HepG2 (cell line): ENCODE measurements around the gene GATD1. TPM values are rescaled to one million over a fixed set of nuclear protein-coding genes. Genes with fewer than 3 reads are reported as not detected.

ENCODE experiments used
- ARNTL ChIP-seq: sonication (generic); formaldehyde crosslinking; IDR thresholded peaks from 2 replicates; pipeline ENCODE4 v1.4.0; 2020; ENCODE audit warnings: mild to moderate bottlenecking, missing genetic modification reagents
- ELF1 ChIP-seq: sonication (generic); formaldehyde crosslinking; IDR thresholded peaks from 2 replicates; pipeline ENCODE4 v1.4.0; 2020; ENCODE audit warnings: missing genetic modification reagents
- GTF2F1 ChIP-seq: fragments of 150-350 bp; IDR thresholded peaks from 2 replicates; pipeline ENCODE4 v1.6.1; 2014; ENCODE audit warnings: low read length
- HNRNPL ChIP-seq: fragments of 200-400 bp; formaldehyde crosslinking; IDR thresholded peaks from 2 replicates; pipeline ENCODE4 v1.6.1; 2017; ENCODE audit warnings: mild to moderate bottlenecking, low read depth, low read length
- JDP2 ChIP-seq: sonication (generic); formaldehyde crosslinking; IDR thresholded peaks from 2 replicates; pipeline ENCODE4 v1.8.1; 2022; ENCODE audit warnings: missing genetic modification reagents, borderline replicate concordance
- KLF15 ChIP-seq: sonication (generic); formaldehyde crosslinking; IDR thresholded peaks from 2 replicates; pipeline ENCODE4 v1.8.1; 2023; ENCODE audit warnings: borderline replicate concordance, mild to moderate bottlenecking, inconsistent platforms, missing genetic modification reagents, mixed read lengths
- NFRKB ChIP-seq: fragments of 450-650 bp; IDR thresholded peaks from 2 replicates; pipeline ENCODE4 v1.6.1; 2017
- RBFOX2 ChIP-seq: fragments of 200-400 bp; formaldehyde crosslinking; IDR thresholded peaks from 2 replicates; pipeline ENCODE4 v1.6.1; 2017; ENCODE audit warnings: low read depth, mild to moderate bottlenecking, low read length
- ZC3H13 ChIP-seq: sonication (generic); formaldehyde crosslinking; IDR thresholded peaks from 2 replicates; pipeline ENCODE4 v1.8.1; 2023; ENCODE audit warnings: mild to moderate bottlenecking, missing genetic modification reagents, moderate library complexity
- ZNF570 ChIP-seq: sonication (generic); formaldehyde crosslinking; IDR thresholded peaks from 2 replicates; pipeline ENCODE4 v1.4.0; 2020; ENCODE audit warnings: mild to moderate bottlenecking, missing genetic modification reagents, borderline replicate concordance
- ZNF598 ChIP-seq: sonication (generic); formaldehyde crosslinking; IDR thresholded peaks from 2 replicates; pipeline ENCODE4 v1.5.1; 2020; ENCODE audit warnings: mild to moderate bottlenecking, missing genetic modification reagents, borderline replicate concordance
- ZNF777 ChIP-seq: sonication (generic); formaldehyde crosslinking; IDR thresholded peaks from 2 replicates; pipeline ENCODE4 v1.4.0; 2020; ENCODE audit warnings: missing genetic modification reagents
- polyA plus RNA-seq, 8 experiments: library from polyadenylated mRNA; depleted of rRNA in 3 of 8; stranded (reverse) in 7 of 8; unstranded in 1 of 8; fragments of >200 nt; fragmentation: Illumina TruSeq in 4 of 8; extraction: Trizol in 4 of 8; gene quantifications; 2 replicates each; pipeline versions ENCODE4 v1.2.1 to v1.2.3, GENCODE V29; 2011 to 2016; ENCODE audit warnings: low read depth in 4 of 8, missing spikeins in 1 of 8, mixed read lengths in 1 of 8; ENCODE audit not compliant: insufficient read depth in 1 of 8
- total RNA-seq, 5 experiments: library from RNA; depleted of rRNA; stranded (reverse); fragments of >200 nt; fragmentation: Illumina TruSeq; extraction: Trizol; gene quantifications; 2 replicates each; pipeline ENCODE4 v1.2.3, GENCODE V29; 2016; ENCODE audit warnings: low read depth in 1 of 5
- TF ChIP-seq, protein P1 (sequence below): sonication (generic); formaldehyde crosslinking; IDR thresholded peaks from 2 replicates; pipeline ENCODE4 v1.4.0; 2020; ENCODE audit warnings: mild to moderate bottlenecking, missing genetic modification reagents
- TF ChIP-seq, protein P2 (sequence below), 2 experiments: sonication (generic) in 1 of 2; formaldehyde crosslinking in 1 of 2; IDR thresholded peaks; 2 replicates each; pipeline versions ENCODE4 v1.4.0 to v1.6.1; 2018 to 2020; ENCODE audit warnings: missing genetic modification reagents in 2 of 2, borderline replicate concordance in 1 of 2, low read depth in 1 of 2, mild to moderate bottlenecking in 1 of 2, missing biosample characterization in 1 of 2
- TF ChIP-seq, protein P3 (sequence below): sonication (generic); formaldehyde crosslinking; IDR thresholded peaks from 2 replicates; pipeline ENCODE4 v1.4.0; 2020; ENCODE audit warnings: missing genetic modification reagents, borderline replicate concordance
- TF ChIP-seq, protein P4 (sequence below): sonication (generic); formaldehyde crosslinking; conservative IDR thresholded peaks from 2 replicates; pipeline ENCODE4 v1.4.0; 2020; ENCODE audit warnings: missing genetic modification reagents

Gene GATD1
- total and polyA plus RNA-seq, 2 of the 13 experiments (the other 11 are each of a cell fraction or from before 2014, with no cell fraction given) = 31.3 to 60.5 TPM

DNA sequence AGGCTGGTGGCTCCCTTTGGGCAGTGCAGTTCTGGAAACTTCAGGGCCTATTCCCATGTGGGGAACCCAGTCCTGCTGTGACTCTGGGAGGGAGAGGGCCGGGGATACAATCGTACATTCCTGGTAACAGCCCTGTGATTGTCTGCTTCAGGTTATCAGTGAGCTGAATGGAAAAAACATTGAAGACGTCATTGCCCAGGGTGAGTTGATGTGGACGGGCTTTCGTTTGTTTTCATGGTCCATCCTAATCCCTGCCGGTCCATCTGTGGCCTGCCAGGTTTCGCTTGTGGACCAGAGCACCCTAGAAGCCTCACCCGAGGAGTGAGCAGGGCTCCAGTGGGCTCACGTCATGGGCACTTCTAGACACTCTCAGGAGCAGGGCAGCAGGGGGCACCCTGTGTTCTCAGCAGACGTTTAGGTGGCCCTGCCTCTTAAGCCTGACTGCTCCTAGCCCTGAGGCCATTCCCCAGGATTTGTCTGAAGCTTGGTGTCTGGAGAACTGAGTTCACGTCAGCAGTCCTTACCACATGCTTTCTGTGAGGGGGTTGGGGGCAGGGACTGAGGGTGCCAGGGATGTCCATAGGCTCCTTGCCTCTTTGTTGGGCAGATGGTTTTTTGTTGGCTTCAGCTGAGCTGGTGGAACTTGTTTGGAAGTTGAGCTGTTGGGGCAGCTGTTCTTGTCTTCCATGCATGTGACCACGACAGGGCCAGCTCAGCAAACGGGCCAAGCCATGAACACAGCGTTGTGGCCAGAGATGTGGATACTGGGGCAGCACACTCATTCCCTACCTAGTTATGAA, 34.4 kb upstream of the GATD1 start (continued):
- TF ChIP-seq GTF2F1 = no peak
- no peak for TF ChIP-seq ZNF598 (CRISPR knock-in tag)
- TF ChIP-seq JDP2 (CRISPR knock-in tag) = no peak
- TF ChIP-seq NFRKB = no peak
- no peak for TF ChIP-seq ZC3H13
- TF ChIP-seq, protein P1, sequence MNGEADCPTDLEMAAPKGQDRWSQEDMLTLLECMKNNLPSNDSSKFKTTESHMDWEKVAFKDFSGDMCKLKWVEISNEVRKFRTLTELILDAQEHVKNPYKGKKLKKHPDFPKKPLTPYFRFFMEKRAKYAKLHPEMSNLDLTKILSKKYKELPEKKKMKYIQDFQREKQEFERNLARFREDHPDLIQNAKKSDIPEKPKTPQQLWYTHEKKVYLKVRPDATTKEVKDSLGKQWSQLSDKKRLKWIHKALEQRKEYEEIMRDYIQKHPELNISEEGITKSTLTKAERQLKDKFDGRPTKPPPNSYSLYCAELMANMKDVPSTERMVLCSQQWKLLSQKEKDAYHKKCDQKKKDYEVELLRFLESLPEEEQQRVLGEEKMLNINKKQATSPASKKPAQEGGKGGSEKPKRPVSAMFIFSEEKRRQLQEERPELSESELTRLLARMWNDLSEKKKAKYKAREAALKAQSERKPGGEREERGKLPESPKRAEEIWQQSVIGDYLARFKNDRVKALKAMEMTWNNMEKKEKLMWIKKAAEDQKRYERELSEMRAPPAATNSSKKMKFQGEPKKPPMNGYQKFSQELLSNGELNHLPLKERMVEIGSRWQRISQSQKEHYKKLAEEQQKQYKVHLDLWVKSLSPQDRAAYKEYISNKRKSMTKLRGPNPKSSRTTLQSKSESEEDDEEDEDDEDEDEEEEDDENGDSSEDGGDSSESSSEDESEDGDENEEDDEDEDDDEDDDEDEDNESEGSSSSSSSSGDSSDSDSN (CRISPR knock-in tag) = 0 out of 2 replicates have a peak, but pooled peaks have one; percentile 24
- no peak for TF ChIP-seq ELF1 (CRISPR knock-in tag)
- TF ChIP-seq, protein P2, sequence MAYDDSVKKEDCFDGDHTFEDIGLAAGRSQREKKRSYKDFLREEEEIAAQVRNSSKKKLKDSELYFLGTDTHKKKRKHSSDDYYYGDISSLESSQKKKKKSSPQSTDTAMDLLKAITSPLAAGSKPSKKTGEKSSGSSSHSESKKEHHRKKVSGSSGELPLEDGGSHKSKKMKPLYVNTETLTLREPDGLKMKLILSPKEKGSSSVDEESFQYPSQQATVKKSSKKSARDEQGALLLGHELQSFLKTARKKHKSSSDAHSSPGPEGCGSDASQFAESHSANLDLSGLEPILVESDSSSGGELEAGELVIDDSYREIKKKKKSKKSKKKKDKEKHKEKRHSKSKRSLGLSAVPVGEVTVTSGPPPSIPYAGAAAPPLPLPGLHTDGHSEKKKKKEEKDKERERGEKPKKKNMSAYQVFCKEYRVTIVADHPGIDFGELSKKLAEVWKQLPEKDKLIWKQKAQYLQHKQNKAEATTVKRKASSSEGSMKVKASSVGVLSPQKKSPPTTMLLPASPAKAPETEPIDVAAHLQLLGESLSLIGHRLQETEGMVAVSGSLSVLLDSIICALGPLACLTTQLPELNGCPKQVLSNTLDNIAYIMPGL (CRISPR knock-in tag; IDR thresholded peaks at IDR 0.05; ENCODE audit: borderline replicate concordance in 1 of 2, low read depth in 1 of 2) = no peak
- TF ChIP-seq HNRNPL = 0 out of 2 replicates have a peak, but pooled peaks have one; percentile 51
- TF ChIP-seq ZNF570 (CRISPR knock-in tag) = no peak
- no peak for TF ChIP-seq KLF15 (CRISPR knock-in tag)
- no peak for TF ChIP-seq ZNF777 (CRISPR knock-in tag)
- peak; percentile 21; the same call in 1 of the 2 replicates for TF ChIP-seq RBFOX2
- TF ChIP-seq, protein P3, sequence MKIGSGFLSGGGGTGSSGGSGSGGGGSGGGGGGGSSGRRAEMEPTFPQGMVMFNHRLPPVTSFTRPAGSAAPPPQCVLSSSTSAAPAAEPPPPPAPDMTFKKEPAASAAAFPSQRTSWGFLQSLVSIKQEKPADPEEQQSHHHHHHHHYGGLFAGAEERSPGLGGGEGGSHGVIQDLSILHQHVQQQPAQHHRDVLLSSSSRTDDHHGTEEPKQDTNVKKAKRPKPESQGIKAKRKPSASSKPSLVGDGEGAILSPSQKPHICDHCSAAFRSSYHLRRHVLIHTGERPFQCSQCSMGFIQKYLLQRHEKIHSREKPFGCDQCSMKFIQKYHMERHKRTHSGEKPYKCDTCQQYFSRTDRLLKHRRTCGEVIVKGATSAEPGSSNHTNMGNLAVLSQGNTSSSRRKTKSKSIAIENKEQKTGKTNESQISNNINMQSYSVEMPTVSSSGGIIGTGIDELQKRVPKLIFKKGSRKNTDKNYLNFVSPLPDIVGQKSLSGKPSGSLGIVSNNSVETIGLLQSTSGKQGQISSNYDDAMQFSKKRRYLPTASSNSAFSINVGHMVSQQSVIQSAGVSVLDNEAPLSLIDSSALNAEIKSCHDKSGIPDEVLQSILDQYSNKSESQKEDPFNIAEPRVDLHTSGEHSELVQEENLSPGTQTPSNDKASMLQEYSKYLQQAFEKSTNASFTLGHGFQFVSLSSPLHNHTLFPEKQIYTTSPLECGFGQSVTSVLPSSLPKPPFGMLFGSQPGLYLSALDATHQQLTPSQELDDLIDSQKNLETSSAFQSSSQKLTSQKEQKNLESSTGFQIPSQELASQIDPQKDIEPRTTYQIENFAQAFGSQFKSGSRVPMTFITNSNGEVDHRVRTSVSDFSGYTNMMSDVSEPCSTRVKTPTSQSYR (CRISPR knock-in tag) = no peak
- TF ChIP-seq ARNTL (CRISPR knock-in tag) = no peak
- TF ChIP-seq, protein P4, sequence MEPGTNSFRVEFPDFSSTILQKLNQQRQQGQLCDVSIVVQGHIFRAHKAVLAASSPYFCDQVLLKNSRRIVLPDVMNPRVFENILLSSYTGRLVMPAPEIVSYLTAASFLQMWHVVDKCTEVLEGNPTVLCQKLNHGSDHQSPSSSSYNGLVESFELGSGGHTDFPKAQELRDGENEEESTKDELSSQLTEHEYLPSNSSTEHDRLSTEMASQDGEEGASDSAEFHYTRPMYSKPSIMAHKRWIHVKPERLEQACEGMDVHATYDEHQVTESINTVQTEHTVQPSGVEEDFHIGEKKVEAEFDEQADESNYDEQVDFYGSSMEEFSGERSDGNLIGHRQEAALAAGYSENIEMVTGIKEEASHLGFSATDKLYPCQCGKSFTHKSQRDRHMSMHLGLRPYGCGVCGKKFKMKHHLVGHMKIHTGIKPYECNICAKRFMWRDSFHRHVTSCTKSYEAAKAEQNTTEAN (CRISPR knock-in tag) = no peak
